ENCODE data around the gene IP6K1.
"Not testable (repeated sequence)": the region's sequence is repeated elsewhere in the genome, so short reads cannot be mapped to it uniquely, and the experiment has no call there.

The IP6K1 gene

GRCh38 chr3:49786357-49787181, at the start of gene IP6K1:
Gene IP6K1, minus strand, starts transcription at chr3:49786542. Its CDS starts 38,502 bp downstream, at chr3:49748040.
- DNase-seq = peak; percentile 100

GRCh38 chr3:49831341-49831740, 45.0 kb upstream of the IP6K1 start:
- DNase-seq = no peak

- DNase-seq = peak; percentile 21
These were observed 39.7 kb upstream of the IP6K1 start for GRCh38 chr3:49826016-49826415.

- not testable (repeated sequence) for DNase-seq
These were observed 36.8 kb upstream of the IP6K1 start for GRCh38 chr3:49823131-49823530.

- DNase-seq = peak; percentile 61
These were observed 27.3 kb upstream of the IP6K1 start, which contains the start of gene UBA7 for GRCh38 chr3:49813497-49814174. Gene UBA7, minus strand, starts transcription at chr3:49813953. Its CDS starts 166 bp downstream, at chr3:49813787.

GRCh38 chr3:49812916-49813496, 26.7 kb upstream of the IP6K1 start:
- DNase-seq = no peak

GRCh38 chr3:49807431-49808114, 21.2 kb upstream of the IP6K1 start:
- no peak for DNase-seq

GRCh38 chr3:49806850-49807249, 20.5 kb upstream of the IP6K1 start:
- DNase-seq = no peak

GRCh38 chr3:49805897-49806701, 19.8 kb upstream of the IP6K1 start:
- peak; percentile 27 for DNase-seq

GRCh38 chr3:49805367-49805782, 19.0 kb upstream of the IP6K1 start:
- peak; percentile 21 for DNase-seq

- DNase-seq = no peak
These were observed 18.0 kb upstream of the IP6K1 start for GRCh38 chr3:49804141-49805041.

- no peak for DNase-seq
These were observed 17.3 kb upstream of the IP6K1 start for GRCh38 chr3:49803465-49804140.

- DNase-seq = peak; percentile 86
These were observed 16.6 kb upstream of the IP6K1 start, which contains the start of gene INKA1 for GRCh38 chr3:49802719-49803464. Gene INKA1, plus strand, starts transcription at chr3:49803261. Its CDS starts 132 bp downstream, at chr3:49803393.

- DNase-seq = no peak
These were observed 14.8 kb upstream of the IP6K1 start for GRCh38 chr3:49801160-49801559.

GRCh38 chr3:49799761-49800160, 13.4 kb upstream of the IP6K1 start, which contains the start of gene CDHR4:
Gene CDHR4, minus strand, starts transcription at chr3:49799873. Its CDS starts 61 bp downstream, at chr3:49799812.
- DNase-seq = no peak

- no peak for DNase-seq
These were observed 12.8 kb upstream of the IP6K1 start for GRCh38 chr3:49799105-49799504.

- DNase-seq = no peak
These were observed 8.9 kb upstream of the IP6K1 start for GRCh38 chr3:49794926-49795905.

- no peak for DNase-seq
These were observed 8.1 kb upstream of the IP6K1 start for GRCh38 chr3:49794431-49794830.

Measured in midbrain (tissue), 1 donor.